ENCODE measurements around the gene MYADML2.

DNA sequence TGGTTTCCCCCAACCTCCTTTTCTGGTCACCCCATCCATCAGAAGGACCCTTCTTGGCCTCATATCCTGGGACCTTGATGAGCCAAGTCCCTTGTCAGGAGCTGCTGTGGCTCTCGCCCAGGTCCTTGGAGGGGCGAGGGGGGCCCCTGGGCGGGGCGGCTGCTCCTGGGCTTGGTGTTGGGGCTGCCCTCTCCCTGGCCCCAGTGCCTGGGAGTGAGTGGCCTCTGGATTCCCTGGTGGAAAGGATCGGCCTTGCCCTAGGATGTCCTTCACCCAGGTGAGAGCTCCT lies 20.2 kb upstream of the MYADML2 start:
- TF ChIP-seq CTCF (IDR thresholded peaks at IDR 0.05; ENCODE audit: insufficient read depth, low read length, poor library complexity, severe bottlenecking) = no peak
- no peak for TF ChIP-seq EZH2phosphoT487 (conservative IDR thresholded peaks at IDR 0.05; ENCODE audit: low read length)

Measured in SU-DHL-6 (cell line).